Measurements from ENCODE around the gene IPO4. TPM values are rescaled to one million over a fixed set of nuclear protein-coding genes. Genes with fewer than 3 reads are reported as not detected.

IPO4 gene
- total RNA-seq, 1 donor from 2014 or later, result 80.3 TPM

DNA sequence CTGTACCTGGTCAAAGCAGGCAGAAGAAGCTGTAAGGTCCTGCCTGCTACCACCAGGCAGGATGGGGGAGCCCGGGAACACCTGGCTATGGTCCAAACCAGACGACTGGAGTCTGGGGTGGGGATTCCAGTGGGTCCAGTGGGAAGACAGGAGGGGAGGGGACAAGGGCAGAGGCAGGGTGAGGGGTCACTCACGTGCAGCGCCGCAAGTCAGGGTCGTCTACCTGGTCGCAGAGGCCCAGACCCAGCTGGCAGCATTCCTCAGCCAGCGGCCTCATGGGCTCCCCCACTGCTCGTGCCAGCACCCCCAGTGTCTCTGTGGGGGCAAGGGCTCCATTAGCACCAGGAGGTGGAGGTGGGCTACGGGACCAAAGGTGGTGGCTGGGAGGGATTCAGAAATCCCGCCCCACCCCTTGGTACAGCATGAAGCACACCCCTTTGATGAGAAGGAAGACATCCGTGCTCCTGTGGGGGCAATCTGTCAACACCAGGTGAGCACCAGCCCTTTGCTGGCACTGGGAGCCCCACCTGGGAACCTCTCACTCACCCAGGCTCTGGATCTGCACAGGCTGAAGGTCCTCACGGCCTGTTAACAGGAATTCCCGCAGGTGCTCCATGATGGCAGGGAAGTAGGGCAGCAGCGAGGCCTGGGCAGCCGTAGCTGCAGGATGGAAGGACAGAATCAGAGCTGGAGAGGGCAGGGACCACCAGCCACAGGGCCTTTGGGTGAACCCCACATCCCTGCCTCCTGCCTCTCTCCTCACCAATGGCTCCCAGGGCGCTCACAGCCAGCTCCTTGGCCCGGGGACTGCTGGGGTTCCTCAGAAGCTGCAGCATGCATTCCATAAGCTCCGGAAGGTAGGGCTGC lies 4.3 kb downstream of the IPO4 start:
- peaks cover 77% of the 10 kb centered on the region for H3K36me3 Mint-ChIP-seq (ENCODE audit: low read depth)
- no peak overlapping the region for H3K4me3 Mint-ChIP-seq
- ChIA-PET POLR2A (interaction anchor here (0.9 to 1.4 kb wide), 3 partner anchors 13 to 38 kb away, joined by 4 to 5 read pairs (median 4); partner anchors contain the start of gene IRF9), CTCF (no interaction called here)
- ATAC-seq (ENCODE audit: low read depth) (no peak), DNase-seq (no peak)
- H3K27ac Mint-ChIP-seq, result no peak overlapping the region
- no peaks in the 10 kb centered on the region for H3K27me3 Mint-ChIP-seq
- intact Hi-C loops (cut with micrococcal nuclease), result no loop called here
- H3K4me1 Mint-ChIP-seq, result peaks cover 27% of the 10 kb centered on the region
- TF ChIP-seq, protein P1, sequence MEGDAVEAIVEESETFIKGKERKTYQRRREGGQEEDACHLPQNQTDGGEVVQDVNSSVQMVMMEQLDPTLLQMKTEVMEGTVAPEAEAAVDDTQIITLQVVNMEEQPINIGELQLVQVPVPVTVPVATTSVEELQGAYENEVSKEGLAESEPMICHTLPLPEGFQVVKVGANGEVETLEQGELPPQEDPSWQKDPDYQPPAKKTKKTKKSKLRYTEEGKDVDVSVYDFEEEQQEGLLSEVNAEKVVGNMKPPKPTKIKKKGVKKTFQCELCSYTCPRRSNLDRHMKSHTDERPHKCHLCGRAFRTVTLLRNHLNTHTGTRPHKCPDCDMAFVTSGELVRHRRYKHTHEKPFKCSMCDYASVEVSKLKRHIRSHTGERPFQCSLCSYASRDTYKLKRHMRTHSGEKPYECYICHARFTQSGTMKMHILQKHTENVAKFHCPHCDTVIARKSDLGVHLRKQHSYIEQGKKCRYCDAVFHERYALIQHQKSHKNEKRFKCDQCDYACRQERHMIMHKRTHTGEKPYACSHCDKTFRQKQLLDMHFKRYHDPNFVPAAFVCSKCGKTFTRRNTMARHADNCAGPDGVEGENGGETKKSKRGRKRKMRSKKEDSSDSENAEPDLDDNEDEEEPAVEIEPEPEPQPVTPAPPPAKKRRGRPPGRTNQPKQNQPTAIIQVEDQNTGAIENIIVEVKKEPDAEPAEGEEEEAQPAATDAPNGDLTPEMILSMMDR (IDR thresholded peaks at IDR 0.05), result no peak
- H3K9me3 Mint-ChIP-seq, result no peaks in the 10 kb centered on the region

DNA sequence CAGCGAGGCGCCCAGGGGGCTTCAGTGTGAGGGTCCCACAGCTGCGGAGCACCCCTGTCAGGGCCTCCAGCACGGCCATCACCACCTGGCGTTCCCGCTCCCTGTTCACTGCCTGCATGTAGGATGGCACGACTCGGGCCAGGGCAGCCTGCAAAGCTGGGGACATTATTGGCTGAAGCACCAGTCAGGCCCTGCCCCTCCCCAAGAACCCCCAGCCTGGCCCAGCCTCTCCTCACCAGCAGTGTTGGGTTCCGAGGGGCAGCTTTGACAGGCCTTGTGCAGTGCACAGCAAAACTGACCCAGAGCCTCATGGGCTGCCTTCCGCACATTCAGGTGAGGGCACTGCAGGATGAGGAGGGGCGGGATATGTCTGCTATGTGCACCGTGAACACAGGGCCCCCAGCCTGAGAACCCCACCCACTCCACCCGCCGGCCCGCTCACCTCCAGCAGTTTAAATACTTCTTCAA lies 5.6 kb downstream of the IPO4 start:
- H3K36me3 Mint-ChIP-seq (ENCODE audit: low read depth), result peaks cover 82% of the 10 kb centered on the region
- CTCF ChIA-PET, result no interaction called here
- TF ChIP-seq, protein P1 (IDR thresholded peaks at IDR 0.05), result no peak
- no peak overlapping the region for H3K27ac Mint-ChIP-seq
- no peaks in the 10 kb centered on the region for H3K9me3 Mint-ChIP-seq
- POLR2A ChIA-PET, result interaction anchor here (1.2 to 1.6 kb wide), 2 partner anchors 11 to 22 kb away, joined by 3 to 5 read pairs; partner anchors contain the start of genes IRF9 and REC8
- DNase-seq (no peak), ATAC-seq (ENCODE audit: low read depth) (no peak)
- H3K4me1 Mint-ChIP-seq, result peaks cover 18% of the 10 kb centered on the region
- H3K4me3 Mint-ChIP-seq, result no peak overlapping the region
- H3K27me3 Mint-ChIP-seq, result no peaks in the 10 kb centered on the region
- intact Hi-C loops (cut with micrococcal nuclease), result no loop called here

DNA sequence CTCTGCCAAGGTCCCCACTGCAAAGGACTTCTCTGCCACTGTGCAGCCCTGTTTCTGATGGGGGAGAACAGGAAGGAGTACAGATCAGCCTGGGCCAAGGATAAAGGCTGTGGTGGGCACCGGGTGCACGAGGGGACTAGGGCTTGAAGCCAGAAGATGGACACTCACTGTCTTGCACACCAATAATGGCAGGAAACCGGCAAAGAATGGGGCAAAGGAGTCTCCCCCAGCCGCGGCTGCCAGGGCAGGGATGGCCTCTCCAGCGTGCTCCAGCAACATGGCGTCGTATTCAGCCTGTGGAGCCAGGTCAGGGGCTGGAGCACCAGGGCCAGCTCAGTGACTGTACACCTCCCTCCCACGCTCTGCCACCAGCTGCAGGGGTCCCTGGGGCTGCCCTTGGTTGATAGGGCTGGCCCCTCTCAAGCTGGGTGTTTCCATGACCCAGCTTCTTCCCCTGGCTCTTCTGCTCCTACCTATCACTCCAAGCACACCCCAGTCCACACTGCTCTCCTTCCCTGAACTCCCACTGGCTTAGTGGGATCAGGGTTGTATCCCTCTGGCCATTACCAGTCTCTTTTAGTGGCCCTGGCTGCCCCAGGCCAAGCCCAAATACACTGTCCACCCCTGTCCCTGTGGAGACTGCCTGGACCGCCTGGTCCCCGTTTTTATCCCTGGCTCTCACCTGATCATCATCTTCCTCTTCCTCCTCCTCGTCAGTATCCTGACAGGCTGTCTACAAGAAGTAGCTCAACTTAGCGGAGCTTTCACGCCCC lies 6.3 kb downstream of the IPO4 start:
- peaks cover 88% of the 10 kb centered on the region for H3K36me3 Mint-ChIP-seq (ENCODE audit: low read depth)
- DNase-seq (no peak), ATAC-seq (ENCODE audit: low read depth) (no peak)
- H3K27ac Mint-ChIP-seq, result peak overlapping the region; percentile 4
- H3K4me3 Mint-ChIP-seq, result no peak overlapping the region
- H3K9me3 Mint-ChIP-seq, result no peaks in the 10 kb centered on the region
- TF ChIP-seq, protein P1 (IDR thresholded peaks at IDR 0.05), result no peak
- peaks cover 12% of the 10 kb centered on the region for H3K4me1 Mint-ChIP-seq
- intact Hi-C loops (cut with micrococcal nuclease), result no loop called here
- H3K27me3 Mint-ChIP-seq, result no peaks in the 10 kb centered on the region
- ChIA-PET CTCF (no interaction called here), POLR2A (interaction anchor here (1.2 to 1.6 kb wide), 2 partner anchors 10 to 21 kb away, joined by 3 to 5 read pairs; partner anchors contain the start of genes IRF9 and REC8)

DNA sequence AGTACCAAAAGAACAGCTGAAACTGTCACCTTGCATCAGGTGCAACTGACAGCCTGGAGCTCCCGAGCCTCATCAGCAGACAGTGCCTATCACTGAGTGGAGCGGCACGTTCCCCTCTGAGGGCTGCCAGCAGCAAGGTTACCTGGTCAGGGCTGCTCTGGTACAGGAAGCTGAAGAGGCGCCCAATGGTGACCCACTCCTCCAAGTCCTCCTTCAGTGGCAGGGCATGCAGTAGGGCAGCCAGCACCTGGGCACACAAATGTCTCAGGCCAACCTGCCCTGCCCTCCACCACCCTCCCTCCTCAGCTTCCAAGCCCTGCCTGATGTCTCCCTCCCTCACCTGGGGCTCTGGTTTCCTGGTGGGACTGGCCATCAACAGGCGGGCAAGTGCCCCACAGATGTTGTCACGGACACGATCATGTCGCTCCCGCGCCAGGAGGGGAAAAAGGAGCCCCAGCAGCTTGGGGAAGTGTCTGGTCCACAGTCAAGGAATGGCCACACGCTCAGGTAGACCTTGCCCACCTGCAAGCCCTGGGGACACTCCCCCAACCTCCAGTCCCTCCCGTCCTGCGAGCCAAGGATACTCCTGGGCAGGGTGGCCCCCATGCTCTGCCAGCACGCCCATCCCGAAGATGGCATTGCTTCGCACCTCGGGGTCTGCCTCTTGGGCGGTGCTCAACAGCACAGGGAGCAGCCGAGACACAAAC lies 7.1 kb downstream of the IPO4 start:
- Mint-ChIP-seq H3K4me1 (peaks cover 7% of the 10 kb centered on the region), H3K36me3 (ENCODE audit: low read depth) (peaks cover 90% of the 10 kb centered on the region), H3K27me3 (no peaks in the 10 kb centered on the region), H3K9me3 (no peaks in the 10 kb centered on the region), H3K27ac (no peak overlapping the region), H3K4me3 (no peak overlapping the region)
- ChIA-PET POLR2A (interaction anchor here (1.6 kb wide), 1 partner anchor 21 kb away, joined by 5 read pairs; the partner anchor contains the start of gene IRF9), CTCF (interaction anchor here (2.3 kb wide), 1 partner anchor 21 kb away, joined by 6 read pairs; the partner anchor contains the start of gene IRF9)
- no peak for DNase-seq
- TF ChIP-seq, protein P1 (IDR thresholded peaks at IDR 0.05), result no peak
- ATAC-seq (ENCODE audit: low read depth), result no peak
- intact Hi-C loops (cut with micrococcal nuclease), result no loop called here

All from activated B cell treated with CpG ODN at 0.5 μM for 24 hours (primary cell).